HCT116 (cell line): ENCODE measurements around the gene TTC33. TPM values are rescaled to one million over a fixed set of nuclear protein-coding genes. Genes with fewer than 3 reads are reported as not detected.
A peak's percentile ranks its signal among the peaks of the same experiment; 100 is the strongest.
"Not testable (repeated sequence)": the region's sequence is repeated elsewhere in the genome, so short reads cannot be mapped to it uniquely, and the experiment has no call there.

Source experiments
- ATAC-seq: fragments of 200-7000 bp; cut with Tn5 transposase; 2 replicates; pipeline ENCODE4 v1.9.1; 2020; ENCODE audit warnings: mild to moderate bottlenecking, moderate library complexity
- BruUV-seq: library from RNA; stranded (reverse); fragments of 400-500 nt; replicated peaks from 2 replicates; lab custom pipeline; 2021; lab: Mats Ljungman, UMichigan
- CTCF ChIA-PET: fragments of 300-600 bp; sonication (Branson Sonifier 250); formaldehyde crosslinking; loops from one replicate; lab custom pipeline; 2021; ENCODE audit warnings: antibody characterized with exemption; lab: Charles Lee
- POLR2A ChIA-PET: fragments of 300-600, 350-600 bp; sonication (Branson Sonifier 250); formaldehyde crosslinking; loops from one replicate; lab custom pipeline; 2021; ENCODE audit warnings: antibody characterized with exemption; lab: Charles Lee
- RAD21 ChIA-PET, 2 experiments: fragments of 300-600 bp; sonication (Branson Sonifier 250); formaldehyde crosslinking; loops; one replicate each; lab custom pipeline; 2023; ENCODE audit warnings: low total read pairs in 2 of 2; ENCODE audit not compliant: uncharacterized antibody in 2 of 2, unreplicated experiment in 2 of 2, low non-redundant PET in 1 of 2; lab: Charles Lee
- DNase-seq: peaks from one replicate; pipeline ENCODE4 v3.0.0-alpha.2; 2010; ENCODE audit warnings: low read depth, low spot score
- H2AFZ ChIP-seq: fragments of 200-600 bp; shearing (Covaris generic), sonication (generic); 2 replicates; pipeline ENCODE4 v1.6.1; 2017; ENCODE audit warnings: low read depth, mixed run types, mixed read lengths, antibody characterized with exemption, low read length; ENCODE audit not compliant: poor library complexity, severe bottlenecking
- H3K27ac ChIP-seq: 2 replicates; pipeline ENCODE4 v1.5.1; 2012; ENCODE audit warnings: low read depth, low read length
- H3K27me3 ChIP-seq: fragments of 200-600 bp; sonication (generic); 2 replicates; pipeline ENCODE4 v1.6.1; 2016; ENCODE audit warnings: mixed run types, low read length, mixed read lengths; ENCODE audit not compliant: insufficient read depth
- H3K36me3 ChIP-seq, 2 experiments: fragments of 200-500 bp in 1 of 2; fragments of 200-600 bp in 1 of 2; sonication (Bioruptor generic) in 1 of 2; sonication (generic) in 1 of 2; 2 replicates each; pipeline versions ENCODE4 v1.5.1 to v1.6.1; 2014 to 2016; ENCODE audit warnings: low read length in 2 of 2, inconsistent platforms in 1 of 2, mixed read lengths in 1 of 2, mixed run types in 1 of 2; ENCODE audit not compliant: insufficient read depth in 2 of 2, control insufficient read depth in 1 of 2
- H3K4me1 ChIP-seq, 2 experiments: fragments of 200-600 bp in 1 of 2; sonication (generic) in 1 of 2; 2 replicates each; pipeline versions ENCODE4 v1.5.1 to v1.6.1; 2012 to 2017; ENCODE audit warnings: low read length in 2 of 2, inconsistent platforms in 1 of 2, mild to moderate bottlenecking in 1 of 2, mixed read lengths in 1 of 2, mixed run types in 1 of 2, moderate library complexity in 1 of 2; ENCODE audit not compliant: insufficient read depth in 2 of 2, control insufficient read depth in 1 of 2
- H3K4me2 ChIP-seq: fragments of 200-600 bp; sonication (generic); 2 replicates; pipeline ENCODE4 v1.6.1; 2017; ENCODE audit warnings: mixed run types, low read length, mixed read lengths
- H3K4me3 ChIP-seq, 2 experiments: fragments of 200-600 bp in 1 of 2; sonication (generic) in 1 of 2; replicated peaks in 1 of 2; 2 replicates each; pipeline ENCODE4 v1.5.1; 2011 to 2016; ENCODE audit warnings: low read length in 2 of 2, control low read depth in 1 of 2, low read depth in 1 of 2, mild to moderate bottlenecking in 1 of 2, mixed read lengths in 1 of 2, mixed run types in 1 of 2
- H3K79me2 ChIP-seq: fragments of 200-600 bp; sonication (generic); 2 replicates; pipeline ENCODE4 v1.6.1; 2017; ENCODE audit warnings: mild to moderate bottlenecking, mixed run types, low read length, moderate library complexity, mixed read lengths; ENCODE audit not compliant: insufficient read depth
- H3K9ac ChIP-seq: fragments of 200-600 bp; sonication (generic); 2 replicates; pipeline ENCODE4 v1.6.1; 2016; ENCODE audit warnings: low read length, mixed read lengths
- H3K9me2 ChIP-seq: fragments of 200-600 bp; sonication (generic), shearing (Covaris generic); 2 replicates; pipeline ENCODE4 v1.6.1; 2017; ENCODE audit warnings: mixed run types, mild to moderate bottlenecking, moderate library complexity; ENCODE audit not compliant: insufficient read depth
- H3K9me3 ChIP-seq, 2 experiments: fragments of 200-500 bp in 1 of 2; fragments of 200-600 bp in 1 of 2; sonication (Bioruptor generic) in 1 of 2; sonication (generic) in 1 of 2; 2 replicates each; pipeline ENCODE4 v1.6.1; 2014 to 2017; ENCODE audit warnings: low read length in 2 of 2, mixed read lengths in 2 of 2, inconsistent platforms in 1 of 2, low read depth in 1 of 2, mild to moderate bottlenecking in 1 of 2, mixed run types in 1 of 2, moderate library complexity in 1 of 2; ENCODE audit not compliant: control insufficient read depth in 1 of 2, insufficient read depth in 1 of 2
- H4K20me1 ChIP-seq: fragments of 200-600 bp; sonication (generic), shearing (Covaris generic); 2 replicates; pipeline ENCODE4 v1.6.1; 2017; ENCODE audit warnings: mixed run types, mild to moderate bottlenecking, moderate library complexity; ENCODE audit not compliant: insufficient read depth
- CBX3 ChIP-seq: IDR thresholded peaks from 2 replicates; pipeline ENCODE4 v1.6.1; 2012; ENCODE audit warnings: low read depth
- CEBPB ChIP-seq: IDR thresholded peaks from 2 replicates; pipeline ENCODE4 v1.6.1; 2012; ENCODE audit warnings: low read depth
- EZH2phosphoT487 ChIP-seq: fragments of 200-600 bp; IDR thresholded peaks from 2 replicates; pipeline ENCODE4 v1.6.1; 2018; ENCODE audit warnings: antibody characterized with exemption, borderline replicate concordance
- JUND ChIP-seq: IDR thresholded peaks from 2 replicates; pipeline ENCODE4 v1.6.1; 2012
- POLR2A ChIP-seq: IDR thresholded peaks from 2 replicates; pipeline ENCODE4 v1.7.0; 2011; ENCODE audit warnings: borderline replicate concordance; ENCODE audit not compliant: insufficient read depth, insufficient read length; ENCODE audit errors: extremely low read depth
- POLR2AphosphoS5 ChIP-seq: IDR thresholded peaks from 2 replicates; pipeline ENCODE4 v1.6.1; 2011; ENCODE audit warnings: mild to moderate bottlenecking, low read depth, low read length, moderate library complexity
- SP1 ChIP-seq: IDR thresholded peaks from 2 replicates; pipeline ENCODE4 v1.6.1; 2012; ENCODE audit warnings: low read depth
- YY1 ChIP-seq: IDR thresholded peaks from 2 replicates; pipeline ENCODE4 v1.6.1; 2011; ENCODE audit warnings: low read length, low read depth, moderate library complexity, mild to moderate bottlenecking; ENCODE audit not compliant: insufficient replicate concordance; ENCODE audit errors: extremely low read depth
- ZFX ChIP-seq: fragments of 450-650 bp; IDR thresholded peaks from 2 replicates; pipeline ENCODE4 v1.6.1; 2017
- intact Hi-C: fragments of 100-400 bp; cut with micrococcal nuclease; formaldehyde crosslinking; loops from 2 replicates; pipeline ENCODE4 v1.10.0; 2022
- total RNA-seq: library from RNA; stranded (reverse); gene quantifications from one replicate; pipeline ENCODE4 v1.2.1, GENCODE V29; 2021; ENCODE audit not compliant: unreplicated experiment
- TF ChIP-seq, protein P1 (sequence below): IDR thresholded peaks from 2 replicates; pipeline ENCODE4 v1.6.1; 2012

TTC33 gene
- total RNA-seq, 1 experiment from 2014 or later, result 14.5 TPM

GRCh38 chr5:40797273-40798011, 41.7 kb upstream of the TTC33 start:
- Histone ChIP-seq H3K9me3 (no peaks in the 10 kb centered on the region), H2AFZ (no peak overlapping the region), H3K27ac (peak overlapping the region; percentile 90), H3K4me1 (peaks cover 15 to 18% of the 10 kb centered on the region in 2 experiments), H3K27me3 (no peaks in the 10 kb centered on the region), H4K20me1 (peaks cover 8% of the 10 kb centered on the region; the same call in 1 of the 2 replicates), H3K9ac (peak overlapping the region; percentile 81), H3K36me3 (no peaks in the 10 kb centered on the region; a peak in 1 of 4 replicates), H3K4me2 (peak overlapping the region; percentile 91), H3K79me2 (peaks cover 52% of the 10 kb centered on the region), H3K4me3 (peak overlapping the region; percentile 82 to 87), H3K9me2 (no peaks in the 10 kb centered on the region)
- peak; percentile 24 for DNase-seq
- TSS peak; percentile 47 for BruUV-seq
- TF ChIP-seq, protein P1, sequence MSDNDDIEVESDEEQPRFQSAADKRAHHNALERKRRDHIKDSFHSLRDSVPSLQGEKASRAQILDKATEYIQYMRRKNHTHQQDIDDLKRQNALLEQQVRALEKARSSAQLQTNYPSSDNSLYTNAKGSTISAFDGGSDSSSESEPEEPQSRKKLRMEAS, result no peak; the same call in 1 of the 2 replicates
- TF ChIP-seq JUND (no peak), POLR2AphosphoS5 (no peak), ZFX (no peak; the same call in 1 of the 2 replicates), POLR2A (peak; percentile 20)
- ChIA-PET POLR2A (no interaction called here), RAD21 (interaction anchor here in 1 of 2 experiments (0.6 kb wide), 3 partner anchors 11 to 208 kb away, joined by 3 to 5 read pairs (median 5); no protein-coding TSS in a partner anchor), CTCF (interaction anchor here (0.6 to 1.0 kb wide), 2 partner anchors 28 to 517 kb away, joined by 4 read pairs; no protein-coding TSS in a partner anchor)
- ATAC-seq, result peak; percentile 71
- intact Hi-C loops, result loop anchor here (1.0 kb wide), 1 partner anchor 42 kb away; the partner anchor contains the start of gene TTC33

- Histone ChIP-seq H3K9me3 (no peaks in the 10 kb centered on the region), H2AFZ (no peak overlapping the region), H3K4me3 (peak overlapping the region; percentile 82 to 87), H3K4me2 (peak overlapping the region; percentile 91), H3K4me1 (peaks cover 15 to 18% of the 10 kb centered on the region in 2 experiments), H3K79me2 (peaks cover 62% of the 10 kb centered on the region), H3K27me3 (no peaks in the 10 kb centered on the region), H3K9ac (peak overlapping the region; percentile 81), H3K36me3 (no peaks in the 10 kb centered on the region; a peak in 1 of 4 replicates), H3K27ac (peak overlapping the region; percentile 90; the same call in 1 of the 2 replicates), H3K9me2 (no peaks in the 10 kb centered on the region), H4K20me1 (peaks cover 8% of the 10 kb centered on the region; the same call in 1 of the 2 replicates)
- intact Hi-C loops, result no loop called here
- ChIA-PET CTCF (no interaction called here), POLR2A (no interaction called here), RAD21 (no interaction called here)
- DNase-seq (no peak), ATAC-seq (no peak)
- no peak for TF ChIP-seq SP1
- TF ChIP-seq, protein P1, result no peak
- TF ChIP-seq CBX3, result no peak
- no peak for TF ChIP-seq CEBPB
- TF ChIP-seq YY1, result no peak
- no peak for TF ChIP-seq EZH2phosphoT487
- BruUV-seq, result no TSS peak
Observed at GRCh38 chr5:40796487-40796889, 40.7 kb upstream of the TTC33 start.

GRCh38 chr5:40794877-40795276, 39.1 kb upstream of the TTC33 start:
- H2AFZ ChIP-seq, H3K9me3 ChIP-seq, H3K9me2 ChIP-seq, RAD21 ChIA-PET, intact Hi-C loops, POLR2A ChIA-PET, DNase-seq, CTCF ChIA-PET, H3K4me3 ChIP-seq, H3K9ac ChIP-seq, H3K4me2 ChIP-seq, H3K27ac ChIP-seq, ATAC-seq, H3K27me3 ChIP-seq, BruUV-seq, H3K36me3 ChIP-seq: not testable (repeated sequence)
- H3K4me1 ChIP-seq, result peaks cover 15 to 18% of the 10 kb centered on the region in 2 experiments
- H4K20me1 ChIP-seq, result peaks cover 12% of the 10 kb centered on the region; the same call in 1 of the 2 replicates
- H3K79me2 ChIP-seq, result peaks cover 78% of the 10 kb centered on the region
